HG02885 (cell line): Measurements from ENCODE around the gene PIKFYVE.
"Not testable (repeated sequence)": the region's sequence is repeated elsewhere in the genome, so short reads cannot be mapped to it uniquely, and the experiment has no call there.

ENCODE experiments used
- ATAC-seq: cut with Tn5 transposase; IDR thresholded peaks from one replicate; pipeline ENCODE4 v1.9.1; 2021; ENCODE audit warnings: mild to moderate bottlenecking; ENCODE audit not compliant: unreplicated experiment, poor library complexity

PIKFYVE gene

GRCh38 chr2:208265801-208266552 lies at the start of gene PIKFYVE:
Gene PIKFYVE, plus strand, starts transcription at chr2:208266255. Its CDS starts 5,265 bp downstream, at chr2:208271520.
- peak; percentile 81 for ATAC-seq

DNA sequence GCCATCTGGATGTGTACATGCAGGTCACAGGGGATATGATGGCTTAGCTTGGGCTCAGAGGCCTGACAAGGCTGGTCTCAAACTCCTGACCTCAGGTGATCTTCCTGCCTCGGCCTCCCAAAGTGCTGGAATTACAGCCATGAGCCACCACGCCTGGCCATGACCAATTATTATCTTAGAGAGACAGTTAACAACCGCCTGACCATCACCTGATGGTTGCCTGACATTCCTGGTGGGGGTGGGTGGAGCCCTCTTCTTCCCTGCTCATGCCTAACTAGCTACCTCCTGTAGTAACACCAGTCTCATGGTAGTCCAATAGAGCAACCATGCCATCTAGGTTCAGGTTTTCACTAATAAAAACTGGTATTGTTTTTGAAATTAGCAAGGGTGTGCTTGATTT lies 44.2 kb upstream of the PIKFYVE start:
- not testable (repeated sequence) for ATAC-seq

- ATAC-seq: no peak
Observed at GRCh38 chr2:208222351-208222750, 43.7 kb upstream of the PIKFYVE start.

- ATAC-seq: no peak
Observed at GRCh38 chr2:208224802-208225201, 41.3 kb upstream of the PIKFYVE start.

DNA sequence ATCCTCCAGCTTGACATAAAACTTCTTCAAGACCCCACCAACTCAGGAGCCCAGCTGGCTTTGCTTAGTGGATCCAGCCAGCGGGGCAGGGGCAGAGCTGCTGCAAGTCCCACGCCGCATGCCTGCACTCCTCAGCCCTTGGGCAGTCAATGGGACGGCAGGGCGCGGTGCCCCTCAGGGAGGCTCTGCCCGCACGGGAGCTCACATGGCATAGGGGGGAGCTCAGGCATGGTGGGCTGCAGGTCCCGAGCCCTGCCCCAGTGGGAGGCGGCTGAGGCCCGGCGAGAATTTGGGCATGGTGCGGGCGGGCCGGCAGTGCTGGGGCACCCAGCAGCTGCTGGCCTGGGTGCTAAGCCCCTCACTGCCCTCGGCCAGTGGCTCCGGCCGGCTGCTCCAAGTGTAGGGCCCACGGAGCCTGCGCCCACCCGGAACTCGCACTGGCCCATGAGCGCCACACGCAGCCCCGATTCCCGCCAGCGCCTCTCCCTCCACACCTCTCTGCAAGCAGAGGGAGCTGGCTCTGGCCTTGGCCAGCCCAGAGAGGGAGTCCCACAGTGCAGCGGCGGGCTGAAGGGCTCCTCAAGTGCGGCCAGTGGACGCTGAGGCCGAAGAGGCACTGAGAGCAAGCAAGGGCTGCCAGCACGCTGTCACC lies 38.3 kb upstream of the PIKFYVE start:
- no peak for ATAC-seq

GRCh38 chr2:208228476-208228875 lies 37.6 kb upstream of the PIKFYVE start:
- ATAC-seq: no peak

DNA sequence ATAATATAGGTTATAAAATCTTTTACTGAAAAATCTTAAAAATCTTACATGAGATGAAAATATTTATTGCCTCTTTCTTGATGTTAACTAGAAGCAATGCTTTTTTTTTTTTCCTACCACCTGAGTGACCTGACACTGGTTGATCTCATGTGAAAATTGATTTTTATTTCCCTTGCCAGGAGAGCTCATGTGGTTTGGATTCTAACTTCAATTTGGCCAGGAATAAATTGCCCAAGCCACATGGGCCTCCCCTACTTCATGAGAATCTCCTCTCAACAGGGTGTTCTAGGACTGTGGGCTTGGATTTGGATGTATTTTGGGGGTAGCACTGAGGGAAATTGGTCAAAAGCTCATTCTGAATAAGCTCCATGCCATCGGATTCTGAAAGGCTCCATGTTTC lies 31.3 kb upstream of the PIKFYVE start:
- no peak for ATAC-seq

DNA sequence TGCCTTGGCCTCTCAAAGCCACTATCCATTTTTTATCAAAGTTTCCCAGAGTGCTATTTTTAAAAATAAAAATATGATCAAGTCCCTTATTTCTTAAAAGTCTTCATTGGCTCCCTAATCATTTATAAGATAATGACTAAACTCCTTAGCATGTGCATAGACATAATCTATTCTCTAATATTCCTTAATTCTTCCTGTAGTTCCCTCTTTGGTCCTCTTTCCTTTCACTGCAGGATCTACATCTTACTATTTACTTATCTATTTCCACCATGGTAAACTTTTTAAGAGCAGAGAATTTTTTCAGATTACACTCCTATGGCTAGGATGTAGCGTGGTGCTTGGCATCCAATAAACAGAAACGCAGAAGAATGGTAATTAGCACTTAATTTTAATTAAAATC lies 30.2 kb upstream of the PIKFYVE start:
- ATAC-seq: no peak

GRCh38 chr2:208239770-208240493 lies 26.1 kb upstream of the PIKFYVE start:
- no peak for ATAC-seq

GRCh38 chr2:208240619-208241209 lies 25.3 kb upstream of the PIKFYVE start:
- ATAC-seq: no peak

DNA sequence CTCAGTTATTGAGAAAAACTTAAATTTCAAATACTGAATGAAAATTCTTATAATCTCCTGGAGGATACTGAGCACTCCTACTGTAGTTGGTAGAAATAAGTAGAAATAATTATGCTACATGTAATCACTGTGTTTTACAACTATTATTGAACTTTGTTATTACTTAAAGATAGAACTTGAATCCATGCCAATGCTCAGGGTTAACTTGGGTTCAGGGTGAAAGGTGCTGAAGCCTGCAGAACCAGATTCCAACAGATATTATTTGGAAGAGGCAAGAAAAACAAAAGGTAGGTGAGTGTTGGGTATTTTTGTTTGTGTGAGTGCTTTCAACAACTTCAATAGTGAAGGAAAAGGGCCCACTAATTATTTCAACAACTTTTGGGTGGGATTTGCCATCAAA lies 21.6 kb upstream of the PIKFYVE start:
- no peak for ATAC-seq

- ATAC-seq: no peak
Observed at GRCh38 chr2:208245746-208246145, 20.3 kb upstream of the PIKFYVE start.

DNA sequence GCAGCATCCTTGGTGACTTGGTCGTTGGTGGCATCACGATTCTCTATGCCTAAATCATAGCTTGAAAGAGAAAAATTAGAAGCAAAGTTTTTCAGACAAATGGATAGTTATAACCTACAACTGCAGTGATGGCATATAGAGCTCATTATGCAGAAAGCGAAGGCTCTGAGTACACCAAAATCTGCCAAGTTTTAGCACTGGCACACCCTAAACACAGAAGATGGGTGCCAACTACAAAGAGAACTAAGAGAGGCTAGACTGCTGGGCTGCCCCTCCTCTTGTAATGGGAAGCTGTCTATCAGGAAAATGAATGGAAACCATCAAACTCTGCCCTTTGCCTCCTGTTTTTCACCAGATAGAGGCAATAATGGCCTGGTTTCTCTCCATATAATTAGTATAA lies 17.5 kb upstream of the PIKFYVE start:
- no peak for ATAC-seq

DNA sequence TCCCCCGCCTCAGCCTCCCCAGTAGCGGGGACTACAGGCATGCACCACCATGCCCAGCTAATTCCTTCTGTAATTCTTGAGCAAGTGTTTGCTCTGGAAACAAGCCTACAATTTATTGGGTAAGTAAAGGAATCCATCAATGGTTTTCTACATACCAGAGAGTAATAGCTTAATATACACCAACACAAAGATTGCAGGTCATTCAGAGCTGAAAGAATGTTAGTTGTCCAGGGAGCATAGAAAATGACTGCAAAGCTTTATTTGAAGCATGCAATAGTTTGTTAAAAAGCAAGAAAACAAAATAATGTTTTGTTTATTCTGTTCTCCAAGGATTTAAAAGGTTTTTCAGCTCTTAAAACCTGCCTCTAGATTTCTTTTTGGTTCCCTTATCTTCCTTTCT lies 16.8 kb upstream of the PIKFYVE start:
- ATAC-seq: no peak

DNA sequence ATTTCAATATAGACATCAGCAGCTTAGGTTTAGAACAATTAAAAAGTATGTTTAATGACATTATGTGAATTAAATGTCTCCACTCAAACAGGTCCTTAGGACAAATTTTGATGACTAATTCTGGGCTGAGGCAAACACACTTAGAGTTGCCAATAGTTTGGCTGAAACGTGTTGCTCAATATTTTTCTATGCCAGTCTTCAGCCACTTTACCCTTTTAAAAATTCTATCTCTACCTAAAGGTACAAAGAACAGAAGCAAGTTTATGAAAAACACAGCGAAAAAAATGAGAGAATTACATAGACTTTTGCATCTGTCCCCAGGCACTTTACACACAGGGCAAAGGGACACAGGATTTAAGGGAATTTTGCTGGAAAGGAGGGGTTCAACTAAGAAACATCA lies 15.7 kb upstream of the PIKFYVE start:
- ATAC-seq: no peak

DNA sequence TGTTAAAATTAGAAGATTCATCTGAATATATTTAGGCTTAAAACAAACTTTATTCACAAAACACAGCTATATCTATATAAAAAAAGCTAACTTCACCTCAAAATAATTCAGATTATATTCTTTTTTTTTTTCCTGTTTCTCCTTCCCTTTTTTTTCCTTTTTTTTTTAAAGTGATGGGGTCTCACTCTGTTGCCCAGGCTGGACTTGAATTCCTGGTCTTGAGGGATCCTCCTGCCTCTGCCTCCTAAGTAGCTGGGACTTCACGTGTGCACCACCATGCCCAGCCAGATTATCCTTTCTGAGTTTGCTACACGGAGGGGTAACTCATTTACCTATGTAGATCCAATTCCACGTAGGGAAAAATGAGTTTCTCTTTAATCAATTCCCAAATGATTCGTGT lies 15.0 kb upstream of the PIKFYVE start:
- ATAC-seq: no peak

GRCh38 chr2:208252716-208253492 lies 13.2 kb upstream of the PIKFYVE start:
- ATAC-seq: no peak

DNA sequence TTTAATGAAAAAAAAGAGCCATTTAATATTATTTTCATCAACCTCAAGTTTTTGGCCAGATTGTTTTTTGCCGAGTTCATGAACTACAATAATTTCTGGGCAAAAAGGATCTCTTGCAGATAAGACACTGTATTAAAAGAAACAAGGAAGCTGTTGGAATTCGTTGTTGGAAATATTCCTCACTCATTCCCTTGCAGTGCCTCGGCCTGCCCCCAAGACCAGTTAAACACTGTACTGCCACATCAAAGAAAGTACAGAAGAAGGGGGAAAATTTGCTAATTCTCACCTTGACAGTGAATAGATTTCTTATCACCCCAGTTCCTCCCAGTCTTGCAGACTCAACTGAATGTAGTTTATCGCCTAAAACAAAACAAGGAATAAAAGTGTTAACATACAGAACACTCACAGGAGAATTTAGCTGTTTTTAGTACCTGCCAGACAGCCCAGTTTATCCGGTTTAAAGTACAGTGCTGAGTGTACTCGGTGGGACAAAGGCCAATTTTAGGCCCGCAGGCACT lies 12.4 kb upstream of the PIKFYVE start:
- ATAC-seq: no peak

DNA sequence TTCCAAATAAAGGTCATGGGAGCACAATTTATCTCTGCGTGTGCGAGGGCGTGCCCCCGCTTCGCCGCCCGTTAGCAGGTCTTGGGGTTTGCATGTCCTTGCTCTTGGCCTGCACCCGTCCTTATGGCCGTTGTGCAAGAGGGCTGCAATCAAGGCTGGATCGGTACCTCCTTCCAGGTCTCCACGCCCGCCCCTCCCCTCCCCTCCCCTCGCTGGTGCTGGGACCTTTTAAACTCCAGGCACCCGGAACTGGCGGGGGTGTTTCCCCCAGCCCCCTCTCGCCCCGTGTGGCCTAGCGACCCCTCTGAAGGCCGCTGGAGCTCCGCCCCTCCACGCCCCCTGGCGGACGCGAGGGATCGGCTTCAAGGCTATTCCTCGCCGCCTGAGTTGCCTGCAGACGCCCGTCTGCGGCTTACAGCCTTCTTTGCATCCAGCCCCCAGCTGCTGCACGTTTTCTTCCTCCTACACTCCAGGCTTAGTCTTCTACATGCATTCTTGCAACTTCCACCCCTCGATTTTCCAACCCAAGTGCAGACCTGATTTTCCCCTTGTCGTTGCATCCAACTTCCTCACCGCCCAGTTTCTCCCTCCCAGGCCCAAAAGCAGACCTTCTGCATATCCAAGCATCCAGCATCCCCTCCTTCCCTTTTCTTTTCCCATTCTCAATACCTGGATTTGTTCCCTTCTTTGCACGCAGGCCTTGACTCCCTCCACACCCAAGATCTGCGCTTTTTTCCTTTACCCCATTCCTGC lies 11.8 kb upstream of the PIKFYVE start:
- peak; percentile 76 for ATAC-seq
